COR-L47 (cell line): ENCODE measurements around the gene FAF2.
"Not testable (repeated sequence)": the region's sequence is repeated elsewhere in the genome, so short reads cannot be mapped to it uniquely, and the experiment has no call there.

Source experiments
- DNase-seq: peaks from one replicate; lab custom pipeline; 2025; lab: John Stamatoyannopoulos, UW

FAF2 gene

GRCh38 chr5:176458904-176459561 lies 10.8 kb downstream of the FAF2 start:
- no peak for DNase-seq

DNA sequence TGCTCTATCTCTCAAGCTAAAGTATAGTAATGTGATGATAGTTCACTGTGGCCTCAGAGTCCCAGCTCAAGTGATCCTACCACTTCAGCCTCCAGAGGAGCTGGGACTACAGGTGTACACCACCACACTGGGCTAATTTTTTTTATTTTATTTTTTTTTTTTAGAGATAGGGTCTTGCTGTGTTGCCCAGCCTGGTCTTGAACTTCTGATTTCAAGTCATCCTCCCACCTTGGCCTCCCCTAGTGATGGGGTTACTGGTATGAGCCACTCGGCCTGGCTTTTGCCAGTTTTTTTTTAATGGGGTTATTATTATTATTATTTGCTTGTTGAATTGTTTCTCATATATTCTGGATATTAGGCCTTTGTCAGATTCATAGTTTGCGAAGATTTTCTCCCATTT lies 13.2 kb downstream of the FAF2 start:
- no peak for DNase-seq

- no peak for DNase-seq
Observed at GRCh38 chr5:176463113-176463764, 15.1 kb downstream of the FAF2 start.

DNA sequence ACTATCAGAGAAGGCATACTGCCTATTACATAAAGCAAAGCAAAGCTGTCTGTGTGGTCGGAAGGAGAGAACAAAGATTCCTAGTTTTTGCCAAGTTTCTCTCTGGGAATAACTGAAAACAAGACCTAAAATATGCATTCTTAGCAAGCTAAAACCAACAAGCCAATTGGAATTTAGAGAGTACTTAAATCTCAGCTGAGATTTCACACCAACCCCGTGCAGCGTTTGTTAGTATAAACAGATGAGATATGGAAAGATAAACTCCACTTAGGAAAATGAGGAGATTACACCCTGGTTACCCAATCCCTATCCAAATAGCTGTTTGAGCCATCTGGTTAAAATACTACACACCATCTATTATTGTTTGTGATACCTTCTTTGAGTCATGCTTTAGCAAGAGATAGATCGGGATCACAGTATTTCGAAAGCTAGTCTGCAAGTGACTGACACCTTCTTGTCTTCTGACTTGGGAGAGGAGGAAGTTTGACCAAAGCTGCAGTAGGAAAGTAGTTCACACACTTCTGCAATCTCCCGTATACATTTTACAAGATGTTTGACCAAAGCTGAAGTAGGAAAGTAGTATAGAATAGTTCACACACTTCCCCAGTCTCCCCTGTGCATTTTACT lies 18.2 kb downstream of the FAF2 start:
- no peak for DNase-seq

DNA sequence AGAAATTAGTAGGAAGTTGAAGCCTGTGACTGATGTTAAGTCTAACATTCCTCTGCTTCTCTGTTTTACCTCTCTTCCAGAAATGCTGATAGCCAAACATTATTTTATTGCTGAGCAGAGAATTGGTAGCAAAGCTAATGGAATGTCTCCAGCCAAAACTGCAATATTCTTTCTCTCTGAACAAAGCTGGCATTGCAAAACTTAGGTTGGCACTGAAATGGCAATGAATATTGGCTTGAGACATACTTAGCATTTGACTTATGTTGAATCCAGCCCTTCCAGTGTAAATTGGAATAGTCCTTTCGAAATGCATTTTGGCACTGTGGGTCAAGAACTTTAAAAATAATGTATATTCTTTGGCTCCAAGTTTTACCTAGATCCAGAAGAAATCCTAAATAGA lies 21.1 kb downstream of the FAF2 start:
- no peak for DNase-seq

GRCh38 chr5:176470539-176470938 lies 22.4 kb downstream of the FAF2 start:
- no peak for DNase-seq

- no peak for DNase-seq
Observed at GRCh38 chr5:176471098-176471497, 22.9 kb downstream of the FAF2 start.

DNA sequence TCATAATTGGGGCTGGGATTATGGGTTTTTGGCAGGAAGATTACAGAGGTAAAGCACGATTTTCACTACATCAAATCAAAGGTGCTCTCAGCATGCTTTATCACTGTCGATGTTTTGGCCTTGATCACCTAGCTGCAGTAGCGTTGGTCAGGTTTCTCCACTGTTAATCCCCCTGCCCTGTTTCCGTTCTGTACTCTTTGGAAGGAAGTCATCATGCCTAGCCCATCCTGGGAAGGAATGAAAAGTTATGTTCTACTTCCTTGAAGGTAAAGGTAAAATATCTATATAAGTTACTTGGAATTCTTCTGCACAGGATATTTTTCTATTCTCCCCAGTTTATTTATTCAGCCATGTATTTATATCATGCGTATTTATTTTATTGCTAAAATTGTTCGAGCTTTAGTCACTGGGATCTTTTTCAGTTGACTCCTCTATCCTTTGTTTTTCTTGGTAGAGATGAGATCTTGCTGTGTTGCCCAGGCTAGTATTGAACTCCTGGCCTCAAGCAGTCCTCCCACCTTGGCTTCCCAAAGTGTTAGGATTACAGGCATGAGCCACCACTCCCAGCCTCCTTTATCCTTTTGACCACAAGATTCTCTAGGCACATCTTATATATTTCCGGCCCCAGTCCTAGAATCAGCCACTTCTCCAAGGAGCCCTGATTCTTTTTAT lies 25.3 kb downstream of the FAF2 start:
- DNase-seq, result no peak

- no peak for DNase-seq
Observed at GRCh38 chr5:176474476-176474875, 26.3 kb downstream of the FAF2 start.

GRCh38 chr5:176481711-176482110 lies 33.5 kb downstream of the FAF2 start:
- DNase-seq, result no peak

- DNase-seq, result no peak
Observed at GRCh38 chr5:176485176-176485575, 37.0 kb downstream of the FAF2 start.

GRCh38 chr5:176486189-176486757 lies 38.1 kb downstream of the FAF2 start:
- DNase-seq, result no peak

DNA sequence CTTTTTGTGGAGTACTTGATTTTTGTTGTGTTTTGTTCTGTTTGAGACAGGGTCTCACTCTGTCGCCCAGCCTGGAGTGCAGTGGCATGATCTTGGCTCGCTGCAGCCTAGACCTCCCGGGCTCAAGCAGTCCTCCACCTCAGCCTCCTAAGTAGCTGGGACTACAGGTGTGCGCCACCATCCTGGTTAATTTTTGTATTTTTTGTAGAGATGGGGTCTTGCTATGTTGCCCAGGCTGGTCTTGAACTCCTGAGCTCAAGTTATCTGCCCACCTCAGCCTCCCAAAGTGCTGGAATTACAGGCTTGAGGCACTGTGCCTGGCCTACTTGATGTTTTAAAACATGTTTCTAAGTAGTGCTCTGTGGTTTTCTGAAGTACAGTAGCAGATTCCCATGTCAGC lies 39.0 kb downstream of the FAF2 start:
- DNase-seq, result not testable (repeated sequence)

DNA sequence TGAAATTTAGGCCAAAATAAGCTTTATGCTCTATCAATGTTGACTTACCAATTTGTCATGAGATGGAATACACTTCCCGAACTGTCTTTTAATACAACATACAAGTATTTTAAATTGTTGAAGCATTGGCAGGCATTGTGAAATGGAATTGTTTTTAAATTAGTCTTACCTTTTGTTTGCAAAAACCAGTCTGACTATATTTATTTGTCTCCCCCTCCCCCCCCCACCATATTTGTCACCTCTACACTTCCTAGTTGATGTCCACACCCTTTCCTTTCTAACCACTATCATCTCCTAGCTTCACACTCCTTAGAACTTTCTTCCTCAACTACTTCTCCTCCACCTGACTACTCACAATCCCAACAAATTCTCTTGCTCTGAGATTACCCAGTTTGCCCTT lies 40.9 kb downstream of the FAF2 start:
- DNase-seq, result no peak

DNA sequence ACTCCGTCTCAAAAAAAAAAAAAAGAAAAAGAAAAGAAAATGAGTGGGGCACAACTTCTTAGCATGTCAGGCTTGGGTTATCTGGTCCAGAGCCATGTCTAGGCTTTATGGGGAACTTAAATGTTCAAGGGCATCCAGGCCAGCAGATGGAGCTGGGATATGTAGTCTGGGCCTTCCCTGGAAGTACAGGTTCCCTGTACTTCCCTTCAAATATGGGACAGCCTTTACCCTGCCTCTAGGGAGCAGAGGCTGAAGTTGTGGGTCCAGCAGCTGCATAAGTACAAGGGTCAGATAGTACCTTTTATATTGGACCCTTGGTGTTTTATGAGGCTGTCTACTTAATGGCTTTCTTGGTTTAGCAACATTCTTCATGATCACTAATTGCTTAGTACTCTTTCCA lies 42.1 kb downstream of the FAF2 start:
- DNase-seq, result no peak

DNA sequence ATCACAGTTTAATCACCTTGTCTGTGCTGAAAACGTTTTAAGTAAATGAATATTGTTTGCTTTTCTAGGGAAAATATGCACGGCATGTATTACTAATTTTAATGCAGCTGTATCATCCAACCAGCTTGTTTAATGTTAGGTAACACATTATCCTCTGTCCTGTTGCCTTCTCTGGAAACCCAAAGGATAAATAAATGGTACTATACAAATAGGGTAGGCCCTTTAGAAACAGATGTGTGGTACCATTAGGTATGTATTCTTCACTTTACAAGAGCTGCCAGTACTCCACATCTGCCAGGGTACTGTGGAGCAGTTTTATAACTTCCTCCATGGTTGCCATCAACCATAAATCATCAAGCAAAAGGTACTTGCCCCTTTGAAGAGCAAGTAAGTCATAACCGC lies 42.9 kb downstream of the FAF2 start:
- no peak for DNase-seq

DNA sequence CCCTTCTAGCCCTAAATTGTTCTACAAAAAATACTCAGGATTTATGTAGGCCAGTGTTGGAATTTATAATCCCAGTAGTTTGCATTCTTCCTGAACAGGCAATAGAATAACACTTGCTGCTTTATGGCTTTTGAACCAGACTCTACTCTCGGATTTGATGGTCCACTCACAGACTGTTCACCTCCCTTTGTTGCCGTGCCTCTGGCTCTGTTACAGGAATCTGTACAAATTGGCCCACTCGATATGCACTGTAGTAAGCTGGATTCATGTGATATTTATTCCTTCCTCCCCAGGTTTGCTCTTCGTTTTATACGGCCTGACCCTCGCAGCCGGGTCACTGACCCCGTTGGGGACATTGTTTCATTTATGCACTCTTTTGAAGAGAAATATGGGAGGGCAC lies 43.7 kb downstream of the FAF2 start:
- no peak for DNase-seq

GRCh38 chr5:176492431-176492830 lies 44.2 kb downstream of the FAF2 start:
- DNase-seq, result no peak

GRCh38 chr5:176497852-176498251 lies 49.7 kb downstream of the FAF2 start:
- no peak for DNase-seq

- DNase-seq, result no peak
Observed at GRCh38 chr5:176499273-176499672, 51.1 kb downstream of the FAF2 start.

- no peak for DNase-seq
Observed at GRCh38 chr5:176500511-176500910, 52.3 kb downstream of the FAF2 start.

DNA sequence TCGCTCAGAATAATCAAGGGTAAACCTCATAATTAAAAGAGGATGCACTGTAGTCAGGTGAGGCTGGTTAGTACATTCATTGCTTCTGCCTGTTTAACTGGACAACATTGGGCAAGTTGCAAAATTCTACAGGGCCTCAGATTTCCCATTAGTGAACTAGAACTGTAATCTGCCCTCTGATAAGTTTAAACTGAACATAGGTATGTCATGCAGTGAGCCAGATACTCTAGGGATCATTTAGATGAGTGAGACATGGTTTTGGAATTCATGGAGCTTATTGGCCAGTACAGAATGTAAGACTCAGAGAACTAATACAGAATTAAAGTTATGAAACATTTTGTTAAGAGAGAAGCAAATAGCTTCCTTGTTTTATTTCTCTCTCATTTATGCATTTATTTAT lies 53.1 kb downstream of the FAF2 start:
- no peak for DNase-seq

DNA sequence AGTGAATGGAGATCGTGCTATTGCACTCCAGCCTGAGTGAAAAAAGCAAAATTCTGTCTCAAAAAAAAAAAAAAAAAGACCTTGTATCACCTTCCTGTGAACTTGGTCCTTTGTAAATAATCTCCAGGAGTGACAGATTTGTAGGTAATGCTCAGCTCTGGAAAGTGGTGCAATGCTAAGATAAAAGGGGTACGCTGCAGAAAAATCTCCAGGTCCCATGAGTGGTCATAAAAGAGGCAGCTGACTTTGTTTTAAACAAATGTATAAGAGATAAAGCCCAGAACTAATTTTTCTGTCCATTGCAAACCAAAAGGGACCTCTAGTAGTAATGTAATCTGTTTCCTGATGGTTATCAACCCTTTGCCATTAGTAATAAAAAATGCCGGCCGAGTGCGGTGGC lies 55.3 kb downstream of the FAF2 start:
- no peak for DNase-seq
